GM19193 (cell line): ENCODE results near the gene TTC3.

Experiments used
- POLR2A ChIP-seq: IDR thresholded peaks from 4 replicates; pipeline ENCODE4 v1.6.1; 2011; ENCODE audit not compliant: insufficient read depth, insufficient read length; ENCODE audit errors: extremely low read depth

TTC3 gene

DNA sequence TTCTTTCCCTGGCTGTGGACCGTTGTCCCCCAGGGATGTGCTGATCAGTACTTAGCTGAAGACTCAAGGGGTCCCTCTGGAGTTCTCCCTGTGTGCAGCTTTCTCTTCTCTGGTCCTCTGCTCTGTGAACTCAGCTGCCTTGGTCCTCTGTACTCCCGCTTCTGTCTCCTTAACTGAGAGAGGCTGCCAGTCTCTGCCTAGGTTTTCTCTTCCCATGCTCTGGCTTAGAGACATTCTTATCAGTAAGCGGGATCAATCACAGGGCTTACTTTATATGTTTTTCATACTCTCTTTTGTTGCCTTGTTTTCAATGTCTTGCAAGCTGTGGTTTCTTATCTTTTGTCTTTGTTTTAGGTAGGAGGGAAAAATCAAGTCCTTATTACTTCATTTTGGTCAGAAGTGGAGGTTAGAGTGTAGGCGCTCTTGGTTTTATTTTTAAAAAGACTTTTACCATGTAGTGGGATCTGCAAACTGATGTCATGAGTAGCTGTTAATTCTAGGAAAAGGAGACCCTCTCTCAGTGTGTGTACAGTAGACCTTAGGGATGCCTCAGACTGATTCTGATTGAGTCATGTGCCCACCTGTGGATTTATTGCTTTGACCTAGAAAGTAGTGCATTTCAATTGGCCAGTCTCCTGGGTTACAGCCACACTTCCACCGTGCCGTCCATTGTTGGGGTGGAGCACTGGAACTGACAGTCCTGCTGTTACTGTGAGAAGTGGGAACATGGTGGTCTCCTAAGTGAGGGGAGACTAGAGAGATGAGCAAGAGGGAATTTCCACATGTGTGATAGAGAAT, 46.6 kb downstream of the TTC3 start:
- no peak for TF ChIP-seq POLR2A

GRCh38 chr21:37128076-37128475, 55.0 kb downstream of the TTC3 start:
- TF ChIP-seq POLR2A = no peak

DNA sequence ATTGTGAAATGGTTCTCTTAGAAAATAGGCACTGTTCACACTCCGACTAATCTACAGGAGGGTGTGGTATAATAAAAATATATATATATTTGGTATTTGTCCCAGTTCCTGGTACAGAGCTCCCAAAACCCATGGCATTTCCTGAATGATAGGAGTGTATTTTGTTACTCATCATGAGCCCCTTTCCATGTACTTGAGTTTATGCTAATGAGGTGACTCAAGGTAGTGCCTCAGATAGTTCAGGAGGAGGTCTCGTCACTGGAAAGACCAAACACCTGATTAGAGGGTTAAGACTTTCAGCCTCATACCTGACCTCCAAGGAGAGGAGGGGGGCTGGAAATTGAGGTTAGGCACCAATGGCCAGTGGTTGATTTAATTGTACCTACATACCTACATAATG, 57.9 kb downstream of the TTC3 start:
- TF ChIP-seq POLR2A = no peak

- TF ChIP-seq POLR2A = no peak
Measured at GRCh38 chr21:37136261-37136660, 63.2 kb downstream of the TTC3 start.

DNA sequence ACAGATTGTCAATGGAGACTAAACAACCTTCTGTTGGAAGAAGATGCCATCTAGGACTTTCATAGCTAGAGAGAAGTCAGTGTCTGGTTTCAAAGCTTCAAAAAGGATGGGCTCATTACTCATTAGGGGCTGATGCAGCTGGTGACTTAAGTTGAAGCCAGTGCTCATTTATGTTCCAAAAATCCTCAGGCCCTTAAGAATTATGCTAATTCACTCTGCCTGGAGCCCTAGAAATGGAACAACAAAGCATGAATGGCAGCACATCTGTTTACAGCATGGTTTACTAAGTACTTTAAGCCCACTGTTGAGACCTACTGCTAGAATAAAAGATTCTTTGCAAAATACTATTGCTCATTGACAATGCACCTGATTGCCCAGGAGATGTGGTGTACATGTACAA, 63.7 kb downstream of the TTC3 start:
- no peak for TF ChIP-seq POLR2A

GRCh38 chr21:37139154-37139553, 66.1 kb downstream of the TTC3 start:
- TF ChIP-seq POLR2A = no peak

- TF ChIP-seq POLR2A = no peak
Measured at GRCh38 chr21:37139902-37140301, 66.8 kb downstream of the TTC3 start.

DNA sequence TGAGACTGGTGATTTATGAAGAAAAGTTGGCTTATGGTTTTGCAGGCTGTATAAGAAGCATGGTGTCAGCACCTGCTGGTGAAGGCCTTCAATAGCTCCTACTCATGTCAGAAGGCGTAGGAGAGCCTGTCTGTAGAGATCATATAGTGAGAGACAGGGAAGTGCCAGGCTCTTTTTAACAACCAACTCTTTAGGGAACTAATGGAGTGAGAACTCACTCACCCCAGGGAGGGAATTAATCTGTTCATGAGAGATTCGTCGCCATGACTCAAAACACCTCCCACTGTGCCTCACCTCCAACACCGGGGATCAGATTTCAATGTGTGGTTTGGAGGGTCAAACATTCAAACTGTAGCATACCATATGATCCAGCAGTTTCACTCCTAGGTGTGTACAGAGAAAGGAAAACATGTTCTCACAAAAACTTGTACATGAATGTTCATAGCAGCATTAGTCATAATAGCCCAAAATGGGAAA, 72.6 kb downstream of the TTC3 start:
- TF ChIP-seq POLR2A = no peak

- no peak for TF ChIP-seq POLR2A
Measured at GRCh38 chr21:37146320-37147235, 73.5 kb downstream of the TTC3 start.

GRCh38 chr21:37149411-37149810, 76.4 kb downstream of the TTC3 start:
- no peak for TF ChIP-seq POLR2A

GRCh38 chr21:37153196-37153934, 80.3 kb downstream of the TTC3 start:
- TF ChIP-seq POLR2A = no peak

GRCh38 chr21:37153935-37154350, 80.9 kb downstream of the TTC3 start:
- no peak for TF ChIP-seq POLR2A

DNA sequence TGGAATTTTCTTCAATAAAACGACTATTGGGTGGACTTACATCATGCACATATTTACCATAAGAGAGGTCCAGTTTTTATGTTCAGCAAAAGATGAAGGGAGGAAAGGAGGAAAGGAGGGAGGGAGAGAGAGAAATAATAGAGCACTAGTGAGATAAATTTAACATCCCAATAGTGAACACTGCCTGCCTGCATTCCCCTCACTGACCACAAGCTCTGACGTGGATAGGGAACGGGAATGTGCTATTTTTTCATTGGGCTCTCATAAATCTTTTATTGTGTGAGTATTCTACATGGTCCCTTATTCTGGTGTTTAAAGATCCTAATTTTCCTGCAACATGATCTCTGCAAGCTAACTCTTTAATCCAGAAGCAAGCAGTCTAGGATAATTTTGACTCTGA, 82.1 kb downstream of the TTC3 start:
- no peak for TF ChIP-seq POLR2A

GRCh38 chr21:37157938-37158337, 84.9 kb downstream of the TTC3 start:
- no peak for TF ChIP-seq POLR2A
